Measurements from ENCODE around the gene GAGE1. TPM values are rescaled to one million over a fixed set of nuclear protein-coding genes. Genes with fewer than 3 reads are reported as not detected.
A peak's percentile ranks its signal among the peaks of the same experiment; 100 is the strongest.
"Not testable (repeated sequence)": the region's sequence is repeated elsewhere in the genome, so short reads cannot be mapped to it uniquely, and the experiment has no call there.

The GAGE1 gene, protein sequence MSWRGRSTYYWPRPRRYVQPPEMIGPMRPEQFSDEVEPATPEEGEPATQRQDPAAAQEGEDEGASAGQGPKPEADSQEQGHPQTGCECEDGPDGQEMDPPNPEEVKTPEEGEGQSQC
- total RNA-seq (2021; ENCODE audit: unreplicated experiment) (0.17 TPM), Bru-seq, nascent RNA (percentile 4 among the genes with signal in this experiment), BruChase-seq, experiment 1, labeled RNA remaining after a 6-hour chase (not detected), BruChase-seq, experiment 2, labeled RNA remaining after a 2-hour chase (not detected)
- not detected in 2 replicates for polyA plus RNA-seq (2012)
- long read RNA-seq = 0 reads

DNA sequence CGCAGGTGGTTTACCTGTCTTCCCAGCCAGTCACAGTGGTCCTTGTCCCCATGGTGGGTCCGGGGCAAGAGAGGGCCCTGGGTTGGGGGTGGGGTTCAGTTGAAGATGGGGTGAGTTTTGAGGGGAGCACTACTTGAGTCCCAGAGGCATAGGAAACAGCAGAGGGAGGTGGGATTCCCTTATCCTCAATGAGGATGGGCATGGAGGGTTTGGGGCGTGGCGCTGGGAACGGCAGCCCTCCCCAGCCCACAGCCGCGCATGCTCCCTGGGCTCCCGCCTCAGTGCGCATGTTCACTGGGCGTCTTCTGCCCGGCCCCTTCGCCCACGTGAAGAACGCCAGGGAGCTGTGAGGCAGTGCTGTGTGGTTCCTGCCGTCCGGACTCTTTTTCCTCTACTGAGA is at the start of gene GAGE1:
Gene GAGE1 (plus strand): TSS at position 301 of the 400 bp plus-strand sequence. CDS start 1,155 bp downstream, outside the sequence.
- H3K4me3 ChIP-seq (replicated peaks in 1 of 2; ENCODE audit: low read depth in 1 of 2, low read length in 2 of 2); H3K9me3 ChIP-seq (ENCODE audit: control insufficient read depth in 1 of 2, insufficient read depth in 1 of 2, low read depth in 1 of 2, low read length in 2 of 2); H3K27me3 ChIP-seq (ENCODE audit: insufficient read depth, low read length); ATAC-seq; H3K79me2 ChIP-seq (ENCODE audit: insufficient read depth, low read length); RAD21 ChIA-PET (ENCODE audit: low non-redundant PET in 1 of 2, low total read pairs in 2 of 2, uncharacterized antibody in 2 of 2, unreplicated experiment in 2 of 2); BruUV-seq (replicated peaks); H4K20me1 ChIP-seq (ENCODE audit: insufficient read depth); H3K9ac ChIP-seq (ENCODE audit: low read length); H3K9me2 ChIP-seq (ENCODE audit: insufficient read depth); H3K4me1 ChIP-seq (ENCODE audit: control insufficient read depth in 1 of 2, insufficient read depth in 2 of 2, low read length in 2 of 2); H3K27ac ChIP-seq (ENCODE audit: low read depth, low read length); intact Hi-C loops (cut with micrococcal nuclease); H3K36me3 ChIP-seq (ENCODE audit: control insufficient read depth in 1 of 2, insufficient read depth in 2 of 2, low read length in 2 of 2); CTCF ChIA-PET; H3K4me2 ChIP-seq (ENCODE audit: low read length); H2AFZ ChIP-seq (ENCODE audit: low read depth, low read length, poor library complexity, severe bottlenecking); DNase-seq (ENCODE audit: low read depth, low spot score); POLR2A ChIA-PET: not testable (repeated sequence)

DNA sequence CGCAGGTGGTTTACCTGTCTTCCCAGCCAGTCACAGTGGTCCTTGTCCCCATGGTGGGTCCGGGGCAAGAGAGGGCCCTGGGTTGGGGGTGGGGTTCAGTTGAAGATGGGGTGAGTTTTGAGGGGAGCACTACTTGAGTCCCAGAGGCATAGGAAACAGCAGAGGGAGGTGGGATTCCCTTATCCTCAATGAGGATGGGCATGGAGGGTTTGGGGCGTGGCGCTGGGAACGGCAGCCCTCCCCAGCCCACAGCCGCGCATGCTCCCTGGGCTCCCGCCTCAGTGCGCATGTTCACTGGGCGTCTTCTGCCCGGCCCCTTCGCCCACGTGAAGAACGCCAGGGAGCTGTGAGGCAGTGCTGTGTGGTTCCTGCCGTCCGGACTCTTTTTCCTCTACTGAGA is 47.8 kb upstream of the GAGE1 start, which contains the start of gene GAGE12E:
Gene GAGE12E (plus strand): TSS at position 301 of the 400 bp plus-strand sequence. CDS start 1,155 bp downstream, outside the sequence.
- H3K27ac ChIP-seq (ENCODE audit: low read depth, low read length); H3K79me2 ChIP-seq (ENCODE audit: insufficient read depth, low read length); H2AFZ ChIP-seq (ENCODE audit: low read depth, low read length, poor library complexity, severe bottlenecking); H3K4me2 ChIP-seq (ENCODE audit: low read length); ATAC-seq; H3K9me2 ChIP-seq (ENCODE audit: insufficient read depth); DNase-seq (ENCODE audit: low read depth, low spot score); BruUV-seq (replicated peaks); RAD21 ChIA-PET (ENCODE audit: low non-redundant PET in 1 of 2, low total read pairs in 2 of 2, uncharacterized antibody in 2 of 2, unreplicated experiment in 2 of 2); H3K9ac ChIP-seq (ENCODE audit: low read length); H3K4me1 ChIP-seq (ENCODE audit: control insufficient read depth in 1 of 2, insufficient read depth in 2 of 2, low read length in 2 of 2); CTCF ChIA-PET; POLR2A ChIA-PET; H4K20me1 ChIP-seq (ENCODE audit: insufficient read depth); H3K9me3 ChIP-seq (ENCODE audit: control insufficient read depth in 1 of 2, insufficient read depth in 1 of 2, low read depth in 1 of 2, low read length in 2 of 2); H3K27me3 ChIP-seq (ENCODE audit: insufficient read depth, low read length); intact Hi-C loops (cut with micrococcal nuclease); H3K4me3 ChIP-seq (replicated peaks in 1 of 2; ENCODE audit: low read depth in 1 of 2, low read length in 2 of 2); H3K36me3 ChIP-seq (ENCODE audit: control insufficient read depth in 1 of 2, insufficient read depth in 2 of 2, low read length in 2 of 2): not testable (repeated sequence)

DNA sequence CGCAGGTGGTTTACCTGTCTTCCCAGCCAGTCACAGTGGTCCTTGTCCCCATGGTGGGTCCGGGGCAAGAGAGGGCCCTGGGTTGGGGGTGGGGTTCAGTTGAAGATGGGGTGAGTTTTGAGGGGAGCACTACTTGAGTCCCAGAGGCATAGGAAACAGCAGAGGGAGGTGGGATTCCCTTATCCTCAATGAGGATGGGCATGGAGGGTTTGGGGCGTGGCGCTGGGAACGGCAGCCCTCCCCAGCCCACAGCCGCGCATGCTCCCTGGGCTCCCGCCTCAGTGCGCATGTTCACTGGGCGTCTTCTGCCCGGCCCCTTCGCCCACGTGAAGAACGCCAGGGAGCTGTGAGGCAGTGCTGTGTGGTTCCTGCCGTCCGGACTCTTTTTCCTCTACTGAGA is 38.3 kb upstream of the GAGE1 start, which contains the start of gene GAGE12F:
Gene GAGE12F (plus strand): TSS at position 301 of the 400 bp plus-strand sequence. CDS start 1,155 bp downstream, outside the sequence.
- CTCF ChIA-PET; RAD21 ChIA-PET (ENCODE audit: low non-redundant PET in 1 of 2, low total read pairs in 2 of 2, uncharacterized antibody in 2 of 2, unreplicated experiment in 2 of 2); H3K4me1 ChIP-seq (ENCODE audit: control insufficient read depth in 1 of 2, insufficient read depth in 2 of 2, low read length in 2 of 2); ATAC-seq; H3K4me2 ChIP-seq (ENCODE audit: low read length); H3K9ac ChIP-seq (ENCODE audit: low read length); H4K20me1 ChIP-seq (ENCODE audit: insufficient read depth); POLR2A ChIA-PET; H3K27me3 ChIP-seq (ENCODE audit: insufficient read depth, low read length); H3K36me3 ChIP-seq (ENCODE audit: control insufficient read depth in 1 of 2, insufficient read depth in 2 of 2, low read length in 2 of 2); H3K9me3 ChIP-seq (ENCODE audit: control insufficient read depth in 1 of 2, insufficient read depth in 1 of 2, low read depth in 1 of 2, low read length in 2 of 2); BruUV-seq (replicated peaks); H2AFZ ChIP-seq (ENCODE audit: low read depth, low read length, poor library complexity, severe bottlenecking); H3K4me3 ChIP-seq (replicated peaks in 1 of 2; ENCODE audit: low read depth in 1 of 2, low read length in 2 of 2); H3K9me2 ChIP-seq (ENCODE audit: insufficient read depth); DNase-seq (ENCODE audit: low read depth, low spot score); intact Hi-C loops (cut with micrococcal nuclease); H3K79me2 ChIP-seq (ENCODE audit: insufficient read depth, low read length); H3K27ac ChIP-seq (ENCODE audit: low read depth, low read length): not testable (repeated sequence)

DNA sequence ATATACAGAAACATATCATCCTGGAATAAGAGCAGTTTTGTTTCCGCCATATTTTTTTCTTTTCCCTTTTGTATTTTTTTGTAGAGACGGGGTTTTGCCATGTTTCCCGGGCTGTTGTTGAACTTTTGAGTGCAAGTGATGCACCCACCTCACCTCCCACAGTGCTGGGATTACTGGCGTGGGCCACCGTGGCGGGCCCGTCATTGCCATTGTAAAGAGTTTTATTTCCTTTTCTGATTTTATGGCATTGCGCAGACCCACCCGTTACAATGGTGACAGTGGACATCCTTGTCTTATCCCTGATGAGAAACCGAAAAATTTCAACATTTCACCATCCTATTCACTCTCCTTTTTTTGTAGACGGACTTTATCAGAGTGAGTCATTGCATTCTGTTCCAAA is 30.1 kb upstream of the GAGE1 start:
- H4K20me1 ChIP-seq (ENCODE audit: insufficient read depth); H3K9ac ChIP-seq (ENCODE audit: low read length); POLR2A ChIA-PET; ATAC-seq; H3K27ac ChIP-seq (ENCODE audit: low read depth, low read length); intact Hi-C loops (cut with micrococcal nuclease); DNase-seq (ENCODE audit: low read depth, low spot score); H3K4me1 ChIP-seq (ENCODE audit: control insufficient read depth in 1 of 2, insufficient read depth in 2 of 2, low read length in 2 of 2); H3K9me3 ChIP-seq (ENCODE audit: control insufficient read depth in 1 of 2, insufficient read depth in 1 of 2, low read depth in 1 of 2, low read length in 2 of 2); H3K4me3 ChIP-seq (replicated peaks in 1 of 2; ENCODE audit: low read depth in 1 of 2, low read length in 2 of 2); H3K27me3 ChIP-seq (ENCODE audit: insufficient read depth, low read length); H3K36me3 ChIP-seq (ENCODE audit: control insufficient read depth in 1 of 2, insufficient read depth in 2 of 2, low read length in 2 of 2); H3K9me2 ChIP-seq (ENCODE audit: insufficient read depth); H3K4me2 ChIP-seq (ENCODE audit: low read length); H3K79me2 ChIP-seq (ENCODE audit: insufficient read depth, low read length); H2AFZ ChIP-seq (ENCODE audit: low read depth, low read length, poor library complexity, severe bottlenecking); CTCF ChIA-PET; BruUV-seq (replicated peaks); RAD21 ChIA-PET (ENCODE audit: low non-redundant PET in 1 of 2, low total read pairs in 2 of 2, uncharacterized antibody in 2 of 2, unreplicated experiment in 2 of 2): not testable (repeated sequence)
